A172 (cell line): ENCODE results near the gene PSMA7. TPM values are rescaled to one million over a fixed set of nuclear protein-coding genes. Genes with fewer than 3 reads are reported as not detected.

Experiments used
- DNase-seq: peaks from one replicate; pipeline ENCODE4 v3.0.0-alpha.2; 2015; ENCODE audit warnings: low spot score
- total RNA-seq: library from RNA; depleted of rRNA; stranded (reverse); fragments of >200 nt; shearing (Covaris generic); gene quantifications from 2 replicates; pipeline ENCODE4 v1.2.3, GENCODE V29; 2014

Gene PSMA7
- total RNA-seq, 1 experiment from 2014 or later = 1,013 TPM

DNA sequence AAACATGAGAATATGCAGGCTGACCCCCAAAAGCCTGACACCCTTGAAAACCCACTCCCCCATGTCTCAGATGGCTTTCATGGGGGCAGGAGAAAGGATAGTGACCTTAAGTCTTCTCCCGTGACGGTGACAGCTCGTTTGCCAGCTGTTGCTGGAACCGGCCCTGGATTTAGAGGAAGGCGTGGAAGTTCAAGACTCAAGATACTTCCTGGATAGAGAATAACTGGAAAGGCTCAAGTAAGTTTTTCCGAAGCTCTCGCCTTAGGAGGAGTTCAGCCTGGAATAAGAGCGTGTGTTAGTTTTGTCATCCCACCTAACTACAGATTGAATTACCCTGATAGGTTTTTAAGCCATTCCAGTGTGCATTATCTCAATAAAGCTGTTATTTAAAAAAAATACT lies 28.1 kb upstream of the PSMA7 start:
- no peak for DNase-seq

DNA sequence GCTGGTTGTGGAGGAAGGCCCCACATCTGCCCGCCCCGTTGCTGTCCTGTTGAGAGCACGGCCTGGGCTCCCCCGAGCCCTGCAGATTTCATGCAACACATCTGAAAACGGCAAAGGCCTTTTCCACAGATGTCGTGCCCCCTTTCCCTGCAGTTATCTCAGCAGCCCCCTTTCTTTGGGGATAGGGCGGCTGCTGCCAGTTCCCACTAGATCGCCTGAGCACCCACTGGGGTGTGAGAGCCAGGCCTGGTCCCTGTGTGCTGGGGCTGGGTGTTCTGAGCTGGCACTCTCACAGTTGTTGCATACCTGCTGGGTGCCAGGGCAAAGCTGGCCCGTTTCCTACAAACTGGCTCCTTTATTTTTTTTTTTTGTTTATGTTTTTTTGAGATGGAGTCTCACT lies 27.3 kb upstream of the PSMA7 start:
- DNase-seq = no peak

DNA sequence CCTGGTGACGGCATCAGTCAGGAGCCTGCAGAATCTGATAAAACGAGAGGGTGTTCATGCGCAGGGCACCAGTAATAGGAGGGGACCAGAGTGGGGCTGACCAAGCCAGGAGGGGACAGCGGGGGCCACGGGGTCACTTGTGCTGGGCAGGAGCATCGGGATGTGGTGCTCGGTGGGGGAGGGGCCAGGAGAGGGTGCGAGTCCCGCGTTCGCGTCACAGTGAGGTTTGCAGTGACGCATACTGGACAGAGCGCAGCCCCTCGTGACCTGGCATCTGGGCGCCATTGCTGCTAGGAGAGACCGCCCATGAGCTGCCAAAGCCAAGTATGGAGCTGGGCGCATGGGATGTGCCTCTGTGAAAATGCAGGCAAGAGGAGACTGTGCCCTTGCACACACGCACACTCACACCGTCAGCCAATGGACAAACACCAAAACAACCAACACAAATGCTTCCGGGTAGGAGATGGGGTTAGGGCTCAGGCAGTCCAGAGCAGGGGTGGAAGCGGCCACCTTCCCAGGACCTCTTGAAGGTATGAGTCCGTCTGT lies 25.8 kb upstream of the PSMA7 start:
- DNase-seq = no peak

DNA sequence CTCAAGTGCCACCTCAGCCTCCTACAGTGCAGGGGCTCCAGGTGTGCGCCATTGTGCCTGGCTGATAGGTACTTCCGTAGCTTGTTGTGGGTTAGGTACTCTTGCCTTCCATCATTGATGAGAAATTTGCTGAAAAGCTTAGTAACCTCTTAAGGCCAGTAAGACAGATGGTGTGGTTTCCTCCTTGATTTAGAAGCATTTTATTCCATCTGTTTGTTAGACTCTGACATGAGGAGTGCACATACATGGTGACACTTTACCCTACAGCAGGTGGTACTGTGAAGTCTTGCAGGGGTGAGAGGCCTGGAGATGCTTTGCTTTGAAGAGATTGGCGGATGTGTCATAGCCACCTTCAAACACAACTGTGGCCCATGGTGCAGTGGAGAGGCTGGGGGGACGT lies 24.9 kb upstream of the PSMA7 start:
- no peak for DNase-seq

DNA sequence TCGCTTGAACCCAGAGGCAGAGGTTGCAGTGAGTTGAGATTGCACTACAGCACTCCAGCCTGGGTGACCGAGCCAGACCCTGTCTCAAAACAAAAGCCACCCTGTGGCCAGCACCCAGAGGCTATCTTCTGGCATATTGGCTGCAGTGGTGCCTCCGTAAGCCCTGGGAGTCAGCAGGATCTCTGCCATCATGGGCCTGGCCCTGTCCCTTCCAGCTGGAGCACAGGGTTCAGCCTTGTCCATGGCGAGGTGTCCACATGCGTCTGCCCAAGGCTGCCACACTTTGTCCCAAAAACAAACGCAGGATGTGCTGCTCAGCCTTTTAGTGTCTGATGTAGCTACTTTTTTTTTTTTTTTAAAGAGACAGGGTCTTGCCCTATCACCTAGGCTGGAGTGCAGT lies 24.3 kb upstream of the PSMA7 start:
- no peak for DNase-seq

DNA sequence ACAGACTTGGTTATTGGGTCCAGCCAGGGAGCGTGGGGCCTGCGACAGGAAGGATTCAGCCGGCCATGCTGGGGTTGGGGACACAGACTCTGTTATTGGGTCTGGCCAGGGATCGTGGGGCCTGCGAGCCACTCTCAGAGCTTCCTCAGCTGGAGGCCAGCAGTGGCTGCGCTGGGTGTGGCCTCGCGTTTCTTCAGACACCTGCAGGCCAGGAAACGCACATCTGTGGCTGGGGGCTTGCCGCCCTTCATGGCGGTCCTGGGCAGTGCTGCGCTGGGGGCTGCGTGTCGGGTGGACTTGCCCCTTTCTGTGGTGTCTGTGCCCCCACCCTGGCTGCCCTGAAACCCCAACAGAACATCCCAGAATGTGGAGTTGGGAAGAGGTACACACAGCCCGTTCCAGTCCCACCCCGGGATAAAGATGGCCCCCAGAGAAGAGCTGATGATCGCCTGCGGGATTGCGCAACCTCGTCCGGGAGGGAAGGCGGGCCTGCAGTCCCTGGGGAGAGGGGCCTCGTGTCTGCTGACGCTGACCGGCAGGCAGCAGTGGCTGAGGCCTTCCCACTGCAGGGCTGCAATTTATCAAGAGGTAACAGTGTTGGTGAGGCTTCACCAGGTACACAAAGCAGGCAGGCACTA lies 22.7 kb upstream of the PSMA7 start:
- no peak for DNase-seq

DNA sequence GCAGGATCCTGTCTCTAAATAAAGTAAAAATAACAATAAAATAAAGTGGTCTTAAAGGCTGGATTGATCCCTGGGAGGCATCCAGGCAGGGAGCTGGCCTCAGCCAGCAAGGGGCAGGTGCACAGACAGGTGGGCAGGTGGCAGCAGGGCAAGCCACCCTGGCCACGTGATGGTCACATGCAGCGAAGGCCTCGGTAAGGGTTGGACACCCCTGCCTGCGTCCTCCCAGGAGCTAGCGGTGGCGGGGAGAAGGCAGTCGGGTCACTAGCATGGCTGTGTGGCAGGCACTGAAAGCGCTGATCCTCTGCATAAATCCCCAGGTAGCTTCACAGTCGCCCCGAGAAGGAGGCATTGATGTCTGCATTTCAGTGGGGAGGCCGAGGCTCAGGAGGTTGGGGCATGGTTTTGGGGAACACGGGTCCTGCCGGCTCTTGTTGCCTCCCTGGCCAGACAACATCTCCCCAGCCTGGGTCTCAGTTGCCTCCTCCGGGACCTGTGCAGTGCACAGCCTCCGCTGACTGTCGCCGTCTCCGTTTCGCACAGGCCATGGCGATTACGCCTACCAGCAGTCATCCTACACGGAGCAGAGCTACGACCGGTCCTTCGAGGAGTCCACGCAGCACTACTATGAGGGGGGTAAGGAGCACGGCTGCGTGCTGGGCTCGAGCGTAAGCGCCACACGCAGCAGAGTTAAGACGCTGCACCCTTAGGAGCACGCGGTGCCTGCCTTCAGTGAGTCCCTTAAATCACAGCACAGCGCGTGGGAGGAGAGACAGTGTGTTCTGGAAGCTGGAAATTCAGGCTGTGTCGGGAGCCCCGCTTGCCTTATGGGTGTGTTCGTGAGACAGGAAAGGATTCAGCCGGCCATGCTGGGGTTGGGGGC lies 21.9 kb upstream of the PSMA7 start:
- no peak for DNase-seq

DNA sequence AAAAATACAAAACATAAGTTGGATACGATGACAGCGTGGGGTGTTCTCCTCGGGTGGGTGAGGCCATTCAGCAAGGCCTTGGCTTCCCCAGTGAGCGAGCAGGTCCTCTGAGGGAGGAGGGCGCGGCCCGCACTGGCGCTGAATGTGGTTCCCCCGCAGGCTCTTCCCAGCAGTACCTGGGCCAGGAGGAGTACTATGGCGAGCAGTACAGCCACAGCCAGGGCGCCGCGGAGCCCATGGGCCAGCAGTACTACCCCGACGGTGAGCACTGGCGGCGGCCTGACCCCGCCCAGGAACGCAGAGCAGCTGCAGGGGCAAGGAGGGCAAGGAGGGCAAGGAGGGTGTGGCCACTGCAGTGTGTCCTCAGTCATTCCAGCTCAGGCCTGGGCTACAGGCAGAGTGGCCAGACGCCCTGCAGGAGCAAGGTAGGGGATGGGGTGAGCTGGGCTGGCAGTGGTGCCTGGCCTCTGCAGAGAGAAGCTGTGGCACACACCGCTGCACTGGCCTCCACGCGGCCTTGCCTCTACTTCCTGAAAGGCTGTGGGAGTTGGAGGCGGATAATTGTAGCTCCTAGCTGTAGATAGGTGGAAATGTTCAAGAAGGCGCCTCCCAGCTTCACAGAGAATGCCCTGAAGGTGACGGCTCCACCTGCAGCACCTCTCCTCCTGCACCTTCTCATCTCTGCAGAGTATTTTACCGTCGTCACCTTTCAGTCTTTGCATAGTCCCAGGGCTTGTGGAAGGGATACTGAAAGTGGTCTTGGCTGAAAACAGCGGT lies 21.0 kb upstream of the PSMA7 start:
- no peak for DNase-seq

DNA sequence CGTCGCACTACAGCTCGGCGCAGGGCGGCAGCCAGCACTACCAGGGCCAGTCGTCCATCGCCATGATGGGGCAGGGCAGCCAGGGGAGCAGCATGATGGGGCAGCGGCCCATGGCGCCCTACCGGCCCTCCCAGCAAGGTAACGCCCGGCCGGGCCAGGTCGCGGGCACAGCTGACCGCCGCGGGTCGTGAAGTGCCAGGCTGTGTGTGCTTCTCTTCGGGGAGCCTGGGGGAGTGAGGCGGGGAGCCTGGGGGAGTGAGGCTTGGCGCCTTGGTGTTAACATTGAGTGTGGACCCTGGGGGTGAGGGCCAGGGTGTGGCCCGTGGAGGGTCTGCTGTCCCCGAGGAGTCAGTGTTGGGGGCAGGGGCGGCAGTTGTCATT lies 20.3 kb upstream of the PSMA7 start:
- no peak for DNase-seq

DNA sequence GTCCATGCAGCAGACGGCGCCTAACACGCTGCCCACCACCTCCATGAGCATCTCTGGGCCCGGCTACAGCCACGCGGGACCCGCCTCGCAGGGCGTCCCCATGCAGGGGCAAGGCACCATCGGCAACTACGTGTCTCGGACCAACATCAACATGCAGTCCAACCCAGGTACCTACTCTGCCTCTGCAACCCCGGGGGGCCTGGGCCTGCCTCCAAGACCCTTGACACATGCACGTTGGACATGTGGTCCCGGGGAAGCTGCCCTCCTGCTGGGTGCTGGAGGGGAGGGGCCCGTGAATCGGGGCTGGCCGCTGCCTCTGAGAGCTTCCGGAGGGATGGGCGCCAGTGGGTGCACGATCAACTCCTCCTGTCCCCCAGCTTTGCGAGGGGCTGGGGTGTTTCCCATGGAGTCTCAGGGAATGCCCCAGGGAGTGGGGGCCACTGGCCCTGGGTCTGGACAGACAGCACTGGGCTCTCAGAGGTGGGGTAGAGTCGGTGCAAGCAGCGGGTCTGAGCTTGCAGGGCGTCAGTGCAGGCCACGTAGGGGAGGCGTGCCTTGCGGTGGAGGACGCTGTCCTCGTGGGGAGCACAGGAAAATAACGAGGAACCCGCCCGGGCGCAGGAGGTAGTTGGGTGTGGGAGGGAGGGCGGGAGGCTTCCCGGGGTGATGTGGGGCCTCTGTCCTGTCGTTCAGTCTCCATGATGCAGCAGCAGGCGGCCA lies 19.7 kb upstream of the PSMA7 start:
- no peak for DNase-seq

DNA sequence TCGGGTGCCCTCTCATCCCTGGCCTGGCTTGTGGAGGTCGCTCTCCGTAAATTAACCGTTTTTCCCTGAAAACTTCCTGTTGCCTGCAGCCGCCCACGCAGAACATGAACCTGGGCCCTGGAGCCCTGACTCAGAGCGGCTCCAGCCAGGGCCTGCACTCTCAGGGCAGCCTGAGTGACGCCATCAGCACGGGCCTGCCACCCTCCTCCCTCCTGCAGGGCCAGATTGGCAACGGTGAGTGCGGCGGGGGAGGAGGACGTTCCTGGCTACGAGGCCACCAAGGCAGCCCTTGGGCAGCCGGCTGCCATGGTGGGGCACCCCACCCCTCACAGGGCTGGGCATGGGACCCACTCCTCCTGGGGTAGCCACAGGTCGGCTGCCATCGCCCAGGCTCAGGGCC lies 18.2 kb upstream of the PSMA7 start:
- DNase-seq = no peak

DNA sequence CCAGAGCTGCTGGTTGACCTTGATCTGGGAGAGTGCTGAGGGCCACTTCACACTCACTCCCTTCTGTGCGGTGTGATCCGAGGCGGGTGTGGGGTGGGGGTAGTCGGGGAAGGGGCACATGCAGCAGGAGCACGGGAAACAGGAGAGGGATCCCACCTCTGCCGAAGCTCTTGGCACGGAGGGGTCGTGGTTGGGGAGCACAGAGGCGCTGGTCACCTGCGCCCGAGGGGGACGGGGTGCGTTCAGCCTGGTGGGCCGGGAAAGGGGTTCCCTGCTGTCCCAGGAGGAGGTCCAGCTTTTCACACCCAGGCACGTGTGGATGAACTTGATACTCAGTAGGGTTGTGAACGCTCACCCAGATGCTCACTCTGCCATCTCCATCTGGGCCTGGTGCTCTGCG lies 17.7 kb upstream of the PSMA7 start:
- DNase-seq = no peak

DNA sequence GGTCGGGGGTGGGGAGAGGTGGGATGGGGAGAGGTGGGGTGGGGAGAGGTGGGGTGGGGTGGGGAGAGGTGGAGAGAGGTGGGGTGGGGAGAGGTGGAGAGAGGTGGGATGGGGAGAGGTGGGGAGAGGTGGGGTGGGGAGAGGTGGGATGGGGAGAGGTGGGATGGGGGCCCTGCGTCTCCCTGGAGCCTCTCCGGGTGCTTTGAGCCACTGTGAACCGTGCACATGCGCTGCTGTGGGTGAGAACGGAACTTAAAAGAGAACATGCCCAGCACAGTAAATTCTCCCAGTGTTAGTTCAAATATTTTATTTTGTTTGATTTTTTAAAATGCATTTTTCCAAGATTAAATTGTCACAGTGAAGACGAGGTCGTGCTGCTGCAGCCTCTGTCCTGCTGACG lies 17.1 kb upstream of the PSMA7 start:
- DNase-seq = no peak

DNA sequence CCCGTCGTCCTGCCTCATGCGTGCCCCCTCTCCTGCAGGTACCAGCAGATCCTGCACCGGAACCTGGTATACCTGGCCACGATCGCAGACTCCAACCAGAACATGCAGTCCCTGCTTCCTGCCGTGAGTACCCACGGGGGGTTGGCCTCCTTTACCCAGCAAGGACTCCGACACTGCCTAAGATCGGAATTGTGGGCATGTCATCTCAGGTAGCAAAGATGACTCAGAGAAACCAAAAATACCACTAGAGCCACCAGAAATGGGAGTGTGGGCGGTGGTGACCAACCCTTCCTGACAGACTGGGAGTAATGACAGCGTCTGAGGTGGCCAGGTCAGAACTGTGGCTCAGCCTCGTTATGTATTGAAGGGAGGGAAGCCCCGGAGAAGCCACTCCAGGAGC lies 16.6 kb upstream of the PSMA7 start:
- peak; percentile 86 for DNase-seq

DNA sequence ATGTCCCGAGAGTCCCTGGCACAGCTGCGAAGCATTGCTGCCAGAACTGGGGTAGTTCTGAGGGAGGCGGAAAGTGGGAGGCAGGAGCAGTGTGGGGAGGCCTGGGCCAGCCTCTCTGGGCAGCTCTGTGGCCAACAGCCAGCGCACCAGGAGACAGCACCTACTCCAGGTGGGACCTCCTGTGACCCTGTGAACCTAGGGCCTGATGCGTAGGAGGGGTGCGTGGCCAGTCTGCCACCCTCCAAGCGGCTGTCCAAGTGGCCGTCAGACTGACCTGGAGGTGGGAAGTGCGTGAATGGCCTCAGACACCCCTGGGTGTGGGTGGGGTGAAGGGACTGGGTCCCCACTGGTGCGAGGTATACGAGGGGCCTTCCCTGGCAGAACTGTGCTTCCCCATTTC lies 15.9 kb upstream of the PSMA7 start:
- DNase-seq = no peak

DNA sequence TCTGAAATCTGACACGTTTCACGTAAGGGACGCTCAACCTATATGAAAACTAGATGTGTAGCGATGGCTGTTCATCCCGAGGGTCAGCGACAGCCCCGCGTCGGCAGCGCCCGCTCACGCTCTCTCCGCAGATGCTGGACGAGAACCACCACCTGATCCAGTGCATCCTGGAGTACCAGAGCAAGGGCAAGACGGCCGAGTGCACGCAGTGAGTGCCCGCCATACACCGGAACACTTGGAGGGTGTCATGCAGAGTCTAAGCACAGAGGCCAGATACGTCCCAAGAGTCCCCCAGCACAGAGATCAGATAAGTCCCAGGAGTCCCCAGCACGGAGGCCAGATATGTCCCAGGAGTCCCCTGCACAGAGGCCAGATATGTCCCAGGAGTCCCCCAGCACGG lies 15.3 kb upstream of the PSMA7 start:
- no peak for DNase-seq

DNA sequence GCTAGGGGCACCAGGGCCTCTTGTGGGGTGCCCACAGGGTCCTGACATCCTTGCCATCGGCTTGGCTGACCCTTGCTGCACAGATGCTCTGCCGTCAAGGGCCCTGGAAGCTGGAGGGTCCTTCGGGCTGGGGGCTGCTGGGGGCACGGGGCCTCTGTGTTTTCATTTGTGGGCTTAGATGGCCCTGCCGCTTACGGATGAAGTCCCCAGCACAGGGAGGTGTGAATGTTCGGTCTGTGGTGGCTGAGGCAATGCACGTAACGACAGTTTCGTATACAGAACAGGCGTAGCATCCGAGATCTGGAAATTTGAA lies 14.8 kb upstream of the PSMA7 start:
- no peak for DNase-seq

DNA sequence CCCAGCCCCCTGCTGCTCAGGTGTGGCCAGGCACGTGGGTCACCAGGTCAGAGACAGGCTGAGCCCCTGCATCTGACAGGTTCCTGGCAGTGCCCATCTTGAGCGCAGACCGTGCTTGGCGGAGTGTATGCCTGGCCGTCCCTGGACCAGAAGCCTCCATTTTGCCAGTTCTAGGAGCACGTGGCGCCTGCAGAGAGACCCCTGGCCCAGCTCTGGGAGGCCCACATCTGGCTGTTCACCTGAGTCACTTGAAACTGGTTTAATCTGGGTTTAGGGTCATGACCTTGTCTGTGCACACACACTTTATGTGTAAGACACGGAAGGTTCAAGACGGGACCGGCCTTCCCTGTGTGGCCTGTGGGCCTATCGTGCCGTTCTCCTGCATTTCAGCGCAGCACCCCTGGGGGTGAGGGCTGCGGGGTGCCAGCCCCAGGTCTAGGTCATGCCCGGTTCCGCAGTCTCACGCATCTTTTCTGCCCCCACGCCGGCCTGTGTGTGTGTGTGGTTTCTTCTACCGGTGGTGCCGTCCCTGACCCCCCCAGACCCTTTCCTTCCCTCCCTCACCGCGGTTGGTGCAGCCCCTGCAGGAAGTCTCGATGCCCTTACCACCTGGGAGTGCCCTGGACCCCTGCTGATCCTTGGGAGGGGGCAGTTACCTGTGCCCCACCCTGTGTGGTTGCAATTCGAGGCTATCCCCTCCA lies 14.3 kb upstream of the PSMA7 start:
- DNase-seq = no peak

DNA sequence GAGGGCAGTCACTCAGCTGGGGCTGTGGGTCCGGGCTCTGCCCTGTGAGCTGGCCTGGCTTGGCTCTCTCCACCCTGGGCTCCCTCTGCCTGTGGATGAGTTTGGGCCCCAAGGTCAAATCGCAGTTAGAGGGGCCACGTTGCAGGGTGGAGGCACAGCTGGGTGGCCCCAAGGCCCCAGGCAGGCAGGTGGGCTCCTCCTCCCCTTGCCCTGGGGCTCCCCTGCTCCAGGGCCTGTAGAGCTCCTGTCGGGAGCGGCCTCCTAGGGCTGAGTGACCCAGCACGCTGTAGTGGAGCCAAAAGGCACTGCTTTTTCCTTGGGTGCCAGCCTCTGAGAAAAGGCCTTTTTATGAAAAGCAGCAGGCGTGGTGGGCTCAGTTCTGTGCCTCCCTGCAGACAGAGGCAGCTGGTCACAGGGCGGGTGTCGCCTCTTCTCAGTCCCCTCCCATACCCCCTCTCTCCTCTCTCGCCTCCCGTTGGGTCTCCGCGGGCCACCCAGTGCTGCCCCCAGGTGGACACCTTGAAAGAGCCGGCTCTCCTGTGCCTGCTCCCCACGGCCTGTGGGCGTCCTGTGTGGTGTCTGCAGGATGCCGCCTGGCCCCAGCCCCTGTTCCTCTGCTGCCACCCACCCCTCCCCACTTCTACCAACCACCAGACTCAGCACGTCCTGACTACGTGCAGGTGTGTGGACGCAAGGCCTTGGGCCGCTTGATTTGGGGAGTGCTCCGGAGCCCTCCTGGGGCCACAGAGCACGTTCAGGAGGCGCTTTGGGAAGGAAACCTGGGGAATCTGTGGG lies 13.6 kb upstream of the PSMA7 start:
- peak; percentile 27 for DNase-seq

DNA sequence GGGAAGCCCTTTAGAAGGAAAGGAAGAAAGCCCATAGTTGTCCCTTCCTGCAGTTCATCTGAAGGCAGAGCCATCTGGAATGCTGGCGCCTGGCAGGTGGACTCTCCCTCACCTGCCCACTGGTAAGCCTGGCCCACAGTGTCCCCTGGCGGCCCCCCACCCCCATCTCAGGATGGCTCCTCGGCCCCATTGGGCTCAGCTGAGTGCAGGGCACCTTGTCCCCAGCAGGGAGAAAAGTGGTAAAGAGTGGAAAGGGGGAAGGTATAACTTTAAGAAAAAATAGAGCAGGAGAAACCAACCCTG lies 13.0 kb upstream of the PSMA7 start:
- no peak for DNase-seq
